CD1c-positive myeloid dendritic cell (primary cell): Measurements from ENCODE around the gene C10orf67.

Experiments
- DNase-seq: peaks from one replicate; pipeline ENCODE4 v3.0.0-alpha.2; 2016; ENCODE audit errors: extremely low spot score

Gene C10orf67

DNA sequence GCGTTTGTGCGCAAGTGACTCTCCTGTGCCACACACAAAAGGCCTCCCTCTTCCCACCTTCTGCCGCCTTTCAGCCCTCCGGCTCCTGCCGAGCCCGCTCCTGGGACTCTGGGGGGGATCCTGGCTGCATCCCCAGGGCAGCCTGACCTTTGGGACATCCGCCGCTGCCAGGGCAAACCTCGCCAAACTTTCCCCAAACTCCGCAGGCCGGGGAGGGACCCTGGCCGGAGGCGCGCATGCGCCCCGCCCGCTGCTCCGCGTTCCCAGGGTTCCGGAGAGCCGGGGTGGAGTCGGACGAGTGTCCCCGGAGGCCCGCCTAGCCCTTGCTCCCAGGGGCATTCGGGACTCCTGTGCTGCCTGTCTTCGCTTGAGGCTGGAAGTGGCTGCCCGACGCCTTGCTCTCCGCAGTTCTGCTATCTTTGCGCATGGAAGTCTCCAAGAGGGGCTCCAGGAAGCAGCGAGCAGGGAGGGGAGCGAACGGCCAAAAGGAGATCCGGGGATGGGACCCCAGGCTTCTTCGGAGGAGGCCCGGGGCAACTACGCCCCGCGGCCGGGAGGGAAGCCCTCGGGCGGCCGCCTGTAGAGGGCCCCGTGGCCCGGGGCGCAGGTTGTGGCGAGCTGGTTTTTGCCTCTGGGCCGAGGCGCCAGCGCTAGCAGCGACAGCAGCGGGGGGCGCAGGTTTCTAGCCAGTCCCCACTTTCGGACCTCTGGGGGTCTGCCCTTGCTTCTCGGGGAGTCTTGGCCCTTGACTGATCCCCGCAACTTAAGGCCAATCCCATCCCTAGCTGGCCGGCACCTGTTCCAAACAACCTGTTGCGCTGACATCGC is 145.4 kb downstream of the C10orf67 start:
- no peak for DNase-seq

DNA sequence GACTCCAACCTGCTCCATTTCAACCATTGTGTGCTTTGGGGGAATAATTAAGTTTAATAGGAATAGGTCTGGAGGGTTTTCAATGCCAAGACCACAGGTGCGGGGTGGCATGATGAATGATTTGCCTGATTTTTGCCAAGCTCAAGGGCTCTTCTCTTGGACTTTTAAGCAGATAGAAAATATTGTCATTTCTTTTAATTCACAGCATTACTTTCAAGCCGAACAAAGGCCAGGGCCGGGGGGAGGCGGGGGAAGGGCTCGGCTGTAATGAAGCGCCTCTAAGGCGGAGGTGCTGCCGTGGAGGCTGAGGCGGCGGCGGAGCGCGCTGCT is 146.0 kb downstream of the C10orf67 start:
- DNase-seq: no peak

DNA sequence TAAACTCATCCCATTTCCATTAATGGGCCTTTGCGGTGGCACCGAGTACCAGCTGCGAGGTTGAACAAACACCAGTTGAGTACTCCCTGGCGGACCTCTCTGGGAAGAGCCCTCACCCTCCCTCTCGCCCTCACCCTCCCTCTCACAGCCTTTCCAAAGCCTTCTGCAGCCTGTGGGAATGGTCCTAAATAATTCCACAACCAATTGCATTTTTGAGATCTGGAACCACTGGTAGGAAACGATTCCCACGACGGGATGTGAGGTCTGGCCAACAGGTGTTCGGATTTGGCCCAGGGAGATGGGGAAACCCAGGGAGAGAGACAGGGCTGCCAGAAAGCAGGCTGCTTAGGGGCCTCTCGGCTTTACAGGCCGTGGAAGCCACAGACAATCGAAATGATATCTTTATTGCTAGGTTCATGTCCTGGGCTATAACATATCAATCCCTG is 147.2 kb downstream of the C10orf67 start:
- DNase-seq: no peak

DNA sequence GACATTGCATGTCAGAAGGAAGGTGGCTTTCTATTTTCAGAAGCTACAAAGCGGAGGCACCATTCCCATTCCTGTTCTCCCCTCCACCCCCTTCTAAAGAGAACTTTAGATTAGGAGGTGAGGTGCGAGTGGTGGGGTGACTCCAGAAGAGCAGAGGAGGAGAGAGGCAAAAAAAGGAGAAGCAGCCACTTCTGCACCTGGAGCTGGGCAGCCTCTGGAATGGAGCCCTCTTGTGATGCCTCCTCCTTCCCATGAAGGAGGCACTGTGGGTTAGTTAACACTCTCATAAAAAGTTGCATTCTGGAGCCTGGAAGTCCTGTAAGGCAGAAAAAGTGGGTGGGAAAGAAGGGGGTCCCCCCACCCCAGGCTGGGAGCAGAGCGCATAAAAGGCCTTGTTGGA is 147.7 kb downstream of the C10orf67 start:
- no peak for DNase-seq

DNA sequence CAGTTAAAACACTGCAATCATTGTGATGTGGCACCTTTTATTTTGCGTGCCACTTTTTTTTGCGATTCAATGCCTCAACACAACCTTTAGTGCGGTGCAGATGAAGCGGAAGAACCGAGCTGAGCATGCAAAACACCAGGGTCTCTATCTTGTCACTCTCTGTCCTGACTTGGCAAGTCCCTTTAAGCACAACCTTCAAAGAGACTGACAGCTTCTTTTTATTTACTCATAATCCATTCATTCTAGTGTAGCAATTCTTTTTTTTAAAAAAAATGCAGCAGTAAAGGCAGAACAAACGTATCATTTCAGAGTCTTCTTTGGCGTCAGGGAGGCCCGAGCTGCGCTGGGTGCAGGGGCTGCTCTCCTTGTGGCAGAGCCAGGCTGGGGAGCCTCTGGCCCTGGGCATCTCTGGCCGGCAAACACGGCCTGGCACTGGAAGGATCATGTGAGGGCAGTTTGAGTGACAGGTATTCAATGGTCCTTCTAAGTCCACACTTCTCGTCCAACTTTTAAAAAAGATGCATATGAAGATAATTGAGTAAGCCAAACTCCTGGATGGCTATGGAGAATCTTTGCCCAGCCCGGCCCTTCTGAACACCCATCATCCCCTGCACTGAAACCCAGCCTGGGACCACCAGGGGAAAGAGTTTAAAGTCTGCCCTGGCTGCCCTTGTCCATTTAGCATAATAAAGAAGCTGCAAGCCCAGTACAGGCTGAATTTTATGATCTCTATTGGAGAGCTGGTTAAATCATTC is 148.6 kb downstream of the C10orf67 start:
- no peak for DNase-seq

DNA sequence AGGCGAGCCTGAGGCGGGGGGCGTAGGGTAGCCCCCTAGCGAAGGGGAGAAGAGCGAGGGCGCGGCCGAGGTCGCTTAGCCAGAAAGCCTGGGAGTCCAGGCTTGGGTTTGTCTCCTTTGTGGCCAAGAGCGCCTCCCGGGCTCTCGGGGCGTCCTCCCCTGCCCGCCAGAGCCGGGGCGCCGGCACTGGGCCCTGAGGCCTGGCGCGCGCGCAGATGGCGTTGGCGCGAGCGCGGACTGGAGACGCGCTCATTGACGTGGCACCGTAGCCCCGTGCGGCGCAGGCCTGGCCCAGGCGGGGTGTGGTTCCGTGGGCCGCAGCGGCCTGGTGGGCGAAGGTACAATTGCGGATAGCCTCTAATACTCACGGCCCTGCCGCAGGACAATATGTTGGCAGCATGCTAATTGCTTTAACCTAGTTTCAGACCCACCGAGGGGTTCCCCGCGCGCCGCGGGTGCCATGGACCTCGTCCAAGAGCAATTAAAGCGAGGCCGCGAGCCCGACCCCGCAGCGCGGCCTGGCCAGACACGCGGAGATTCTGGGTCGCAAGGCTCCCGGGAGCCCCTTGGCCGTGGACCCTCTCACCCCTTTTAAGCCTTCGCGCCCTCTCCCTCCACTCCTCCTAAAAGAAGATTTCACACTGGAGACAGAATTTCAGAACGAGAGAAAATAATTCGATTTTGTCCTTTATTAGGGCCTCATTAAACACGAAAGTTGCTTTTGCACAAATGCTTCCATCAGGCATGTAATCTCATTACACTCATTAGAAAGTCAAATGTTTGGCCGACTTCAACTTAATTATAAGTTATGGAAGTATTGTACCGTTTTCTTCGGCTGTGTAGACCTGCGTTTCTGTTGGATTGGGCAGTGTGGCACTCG is 149.4 kb downstream of the C10orf67 start:
- DNase-seq: no peak

DNA sequence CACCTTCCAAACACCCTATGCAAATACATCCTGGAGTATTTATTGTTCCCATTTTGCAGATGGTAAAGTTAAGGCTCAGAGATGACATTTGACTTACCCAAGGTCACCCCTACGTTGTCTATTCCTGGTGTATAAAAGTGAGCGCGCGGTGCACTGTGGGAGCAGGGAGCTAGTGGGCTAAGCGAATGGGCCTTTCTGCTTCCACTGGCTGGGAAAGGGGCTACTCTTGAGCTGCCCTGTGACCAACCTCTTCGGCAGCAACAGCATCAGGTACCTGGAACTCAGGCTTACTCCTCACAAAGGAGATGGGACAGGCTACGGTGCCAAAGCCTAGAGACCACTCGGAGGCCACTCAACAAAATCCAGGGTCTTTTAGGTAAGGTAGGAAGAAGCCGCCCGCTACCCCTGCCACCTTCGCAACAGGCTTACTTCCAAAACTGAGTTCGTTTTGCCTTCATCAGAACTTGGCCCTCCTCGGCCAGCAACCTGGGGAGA is 150.1 kb downstream of the C10orf67 start:
- no peak for DNase-seq

DNA sequence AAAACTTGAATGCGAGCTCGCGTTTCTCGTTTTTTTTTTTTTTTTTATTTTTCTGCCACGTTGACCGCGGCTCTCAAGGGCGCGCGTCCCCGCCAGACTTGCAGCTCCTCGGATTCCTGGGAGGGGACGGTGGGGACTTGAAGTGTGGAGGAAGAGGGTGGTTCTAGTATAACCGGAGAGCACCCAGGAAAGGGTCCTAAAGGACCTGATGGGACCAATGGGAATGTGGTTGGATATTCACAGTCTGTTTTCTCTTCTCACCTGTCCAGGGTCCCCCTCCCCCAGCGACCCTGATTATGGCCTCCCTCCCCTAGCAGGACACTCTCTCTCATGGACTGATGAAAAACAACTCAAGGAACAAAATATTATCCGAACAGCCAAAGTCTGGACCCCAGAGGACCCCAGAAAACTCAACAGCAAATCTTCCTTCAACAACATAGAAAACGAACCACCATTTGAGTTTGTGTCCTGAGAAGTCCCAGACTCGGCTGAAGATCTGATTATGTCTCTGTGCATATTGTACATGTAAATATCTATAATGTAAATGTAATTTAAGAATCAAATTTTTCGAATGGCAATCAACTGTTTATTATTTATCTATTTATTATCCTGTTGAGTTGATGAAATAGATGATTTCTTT is 151.0 kb downstream of the C10orf67 start:
- no peak for DNase-seq

DNA sequence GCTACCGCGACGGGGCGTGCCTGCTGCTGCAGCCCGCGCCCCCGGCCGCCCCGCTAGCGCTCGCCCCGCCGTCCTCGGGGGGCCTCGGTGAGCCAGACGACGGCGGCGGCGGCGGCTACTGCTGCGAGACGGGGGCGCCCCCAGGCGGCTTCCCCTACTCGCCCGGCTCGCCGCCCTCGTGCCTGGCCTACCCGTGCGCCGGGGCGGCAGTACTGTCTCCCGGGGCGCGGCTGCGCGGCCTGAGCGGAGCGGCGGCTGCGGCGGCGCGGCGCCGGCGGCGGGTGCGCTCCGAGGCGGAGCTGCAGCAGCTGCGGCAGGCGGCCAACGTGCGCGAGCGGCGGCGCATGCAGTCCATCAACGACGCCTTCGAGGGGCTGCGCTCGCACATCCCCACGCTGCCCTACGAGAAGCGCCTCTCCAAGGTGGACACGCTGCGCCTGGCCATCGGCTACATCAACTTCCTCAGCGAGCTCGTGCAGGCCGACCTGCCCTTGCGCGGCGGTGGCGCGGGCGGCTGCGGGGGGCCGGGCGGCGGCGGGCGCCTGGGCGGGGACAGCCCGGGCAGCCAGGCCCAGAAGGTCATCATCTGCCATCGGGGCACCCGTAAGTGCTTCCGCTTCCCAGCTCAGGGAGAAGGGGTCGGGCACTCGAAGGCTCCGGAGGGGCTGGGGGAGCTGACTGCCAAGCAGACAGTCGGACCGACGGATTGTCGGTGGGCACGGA is 151.7 kb downstream of the C10orf67 start:
- DNase-seq: no peak

DNA sequence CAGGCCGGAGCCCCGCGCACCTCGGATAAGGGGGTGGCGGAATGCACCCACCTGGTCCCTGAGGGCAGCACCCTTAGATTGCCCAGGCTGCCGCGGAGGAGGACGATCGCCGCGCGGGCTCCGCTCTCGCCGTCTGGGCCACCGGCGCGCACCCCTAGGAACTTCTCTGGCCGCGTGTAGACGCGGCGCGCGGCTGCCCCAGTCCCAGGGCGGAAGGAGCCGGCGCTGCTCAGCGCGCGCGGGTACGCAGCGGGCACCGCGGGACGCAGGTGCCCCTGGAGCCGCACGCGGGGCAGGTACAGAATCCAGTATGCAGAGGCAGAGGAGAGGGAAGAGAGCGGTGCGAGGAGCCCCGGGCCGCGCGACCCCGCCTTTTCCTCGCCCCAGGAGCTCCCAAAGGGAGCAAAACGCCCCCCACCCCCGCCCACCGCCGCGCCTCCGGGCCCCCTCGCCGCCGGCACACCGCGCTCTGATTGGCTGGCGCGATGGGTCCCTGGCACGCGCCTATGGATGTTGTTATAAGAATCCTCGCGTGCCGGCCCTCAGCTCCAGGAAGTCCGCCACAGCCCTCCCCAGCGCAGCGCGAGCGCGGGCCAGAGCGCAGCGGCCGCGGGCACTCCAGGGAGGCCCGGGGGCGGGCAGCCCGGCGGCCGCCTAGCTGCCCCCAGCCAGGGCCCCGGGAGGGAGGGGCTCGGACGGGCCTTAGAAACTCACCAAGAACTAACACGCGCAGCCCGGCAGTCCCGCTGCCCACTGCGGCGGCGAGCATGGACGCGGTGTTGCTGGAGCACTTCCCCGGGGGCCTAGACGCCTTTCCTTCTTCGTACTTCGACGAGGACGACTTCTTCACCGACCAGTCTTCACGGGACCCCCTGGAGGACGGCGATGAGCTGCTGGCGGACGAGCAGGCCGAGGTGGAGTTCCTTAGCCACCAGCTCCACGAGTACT is 152.6 kb downstream of the C10orf67 start, which contains the start of gene PTF1A:
PTF1A (plus strand) TSS at position 549 of the 948 bp plus-strand sequence; CDS start at position 768, 219 bp downstream.
- no peak for DNase-seq

DNA sequence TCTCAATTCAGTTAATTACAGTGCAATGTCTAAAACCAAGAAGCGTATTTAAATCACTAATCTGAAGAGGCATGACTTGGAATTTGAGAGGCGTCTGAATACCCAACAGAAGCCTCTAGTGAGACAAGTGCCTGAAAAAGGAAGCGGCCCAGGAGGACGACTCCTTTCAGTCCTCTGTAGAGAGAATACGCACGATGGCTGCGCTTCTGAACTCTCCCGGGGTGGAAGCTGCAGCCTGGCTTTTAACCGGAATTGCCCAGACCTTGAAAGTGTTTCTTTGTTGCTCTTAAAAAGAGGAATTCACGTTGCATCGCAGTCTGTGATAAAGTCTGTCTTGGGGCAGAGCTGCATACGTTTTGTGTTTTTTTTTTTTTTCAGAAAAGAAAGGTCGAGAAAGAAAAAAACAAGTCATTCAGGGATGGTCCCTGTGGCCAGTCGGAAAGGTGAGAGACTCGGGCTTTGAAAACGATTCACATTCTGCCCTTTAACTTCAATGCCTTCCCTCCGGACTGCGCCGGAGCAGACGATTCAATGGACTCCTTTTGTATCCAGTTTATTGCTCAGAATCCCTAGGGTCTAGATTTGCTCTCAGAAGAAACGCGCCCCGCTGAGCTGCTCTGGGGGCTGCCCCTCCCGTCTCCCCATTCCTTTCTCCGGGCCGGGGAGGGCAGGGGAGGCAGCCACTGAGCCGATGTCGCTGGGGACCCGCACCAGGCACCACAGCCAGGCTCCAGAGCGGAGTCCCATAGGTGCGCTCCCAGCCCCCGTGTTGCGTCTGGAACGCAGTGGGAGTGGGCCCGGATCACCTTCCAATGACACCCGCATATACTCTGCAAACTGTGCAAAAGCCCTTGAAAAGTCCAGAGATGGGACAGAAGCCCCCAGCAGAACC is 153.5 kb downstream of the C10orf67 start:
- DNase-seq: no peak

DNA sequence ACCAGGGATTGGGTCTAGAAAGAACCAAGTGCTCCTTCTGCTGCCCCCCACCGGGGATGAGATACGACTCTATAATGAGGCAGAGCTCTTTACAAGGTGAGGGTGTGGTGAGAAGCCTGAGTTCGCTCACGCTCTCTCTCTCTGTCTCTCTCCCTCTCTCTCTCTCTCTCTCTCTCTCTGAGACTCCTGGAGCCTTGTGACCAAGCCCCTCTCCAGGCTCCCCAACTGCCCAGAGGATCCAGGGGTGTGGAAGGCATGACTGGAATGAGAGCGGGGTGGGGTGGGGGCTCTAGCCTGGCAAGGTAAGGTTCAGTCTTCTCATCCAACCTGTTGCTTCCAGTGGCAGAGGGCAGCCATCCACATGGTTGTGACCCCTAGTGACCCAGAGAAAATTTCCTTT is 155.6 kb downstream of the C10orf67 start:
- DNase-seq: no peak

DNA sequence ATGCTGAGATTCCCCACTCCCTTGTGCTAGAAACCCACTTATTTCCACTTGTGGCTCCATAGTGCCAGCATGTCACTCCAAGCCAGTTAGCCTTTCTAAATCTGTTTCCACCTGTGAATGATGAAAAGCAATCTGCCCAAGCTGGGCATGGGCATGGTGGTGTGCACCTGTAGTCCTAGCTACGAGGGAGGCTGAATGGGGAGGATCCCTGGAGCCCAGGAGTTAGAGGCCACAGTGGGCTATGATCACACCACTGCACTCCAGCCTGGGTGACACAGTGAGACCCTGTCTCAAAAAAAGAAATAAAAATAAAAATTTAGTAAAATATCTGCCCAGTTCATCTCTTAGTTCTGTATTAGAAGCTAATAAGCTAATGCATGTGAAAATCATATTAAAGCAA is 157.4 kb downstream of the C10orf67 start:
- no peak for DNase-seq

DNA sequence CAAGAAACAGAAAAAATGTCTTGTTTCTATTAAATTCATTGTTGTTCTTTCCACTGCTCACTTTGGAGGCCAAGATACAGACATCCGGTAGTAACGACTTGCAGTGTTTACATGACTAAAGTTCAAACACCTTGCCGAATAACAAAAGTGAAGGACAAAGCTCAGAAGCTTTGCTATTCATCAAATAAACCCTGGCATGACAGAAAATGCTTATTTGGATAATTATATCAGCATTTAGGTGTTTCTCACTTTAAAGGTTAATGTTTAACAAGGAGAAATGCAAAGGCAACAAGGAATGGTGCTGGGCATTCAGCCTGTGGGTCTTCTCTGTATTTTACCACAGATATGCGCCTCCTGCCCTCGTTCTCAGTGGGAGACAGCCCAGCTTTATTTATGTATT is 157.9 kb downstream of the C10orf67 start:
- DNase-seq: no peak

DNA sequence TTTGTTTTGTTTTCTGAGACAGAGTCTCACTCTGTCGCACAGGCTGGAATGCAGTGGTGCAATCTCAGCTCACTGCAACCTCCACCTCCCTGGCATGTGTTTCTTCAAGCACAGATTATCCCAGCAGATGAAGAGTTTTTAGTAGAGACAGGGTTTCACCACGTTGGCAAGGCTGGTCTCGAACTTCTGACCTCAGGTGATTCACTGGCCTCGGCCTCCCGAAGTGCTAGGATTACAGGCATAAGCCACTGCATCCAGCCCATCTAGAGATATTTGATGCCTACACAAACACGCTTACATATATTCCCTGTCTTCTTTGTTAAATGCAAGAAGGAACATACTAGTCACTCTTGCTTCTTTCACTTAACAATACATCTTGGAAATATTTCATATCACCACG is 158.4 kb downstream of the C10orf67 start:
- no peak for DNase-seq

DNA sequence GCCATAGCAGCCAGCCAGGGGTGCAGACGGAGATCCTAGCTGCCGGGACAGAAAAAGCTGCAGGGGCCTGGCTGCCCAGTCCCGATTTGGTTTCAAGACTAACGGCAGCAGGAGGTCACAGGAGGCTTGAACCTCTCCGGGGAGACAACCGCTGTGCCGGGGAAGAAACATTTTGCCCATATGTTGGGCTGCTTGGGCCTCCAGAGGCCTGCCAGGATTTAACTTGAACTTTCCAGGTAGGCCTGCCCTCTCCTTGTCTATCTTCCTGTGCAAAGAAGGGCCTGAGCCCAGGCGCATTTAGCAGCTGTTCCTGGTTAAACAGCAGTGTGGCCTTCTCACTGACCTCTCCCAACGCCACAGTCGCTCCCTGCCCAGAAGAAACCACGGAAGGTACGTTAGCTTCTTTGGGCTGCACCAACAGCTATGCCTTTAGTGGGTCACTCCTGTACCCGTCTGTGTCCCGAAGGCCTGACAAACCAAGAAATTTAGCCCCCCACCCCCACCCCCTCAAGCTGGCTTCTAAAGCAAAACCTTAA is 169.6 kb downstream of the C10orf67 start:
- no peak for DNase-seq

DNA sequence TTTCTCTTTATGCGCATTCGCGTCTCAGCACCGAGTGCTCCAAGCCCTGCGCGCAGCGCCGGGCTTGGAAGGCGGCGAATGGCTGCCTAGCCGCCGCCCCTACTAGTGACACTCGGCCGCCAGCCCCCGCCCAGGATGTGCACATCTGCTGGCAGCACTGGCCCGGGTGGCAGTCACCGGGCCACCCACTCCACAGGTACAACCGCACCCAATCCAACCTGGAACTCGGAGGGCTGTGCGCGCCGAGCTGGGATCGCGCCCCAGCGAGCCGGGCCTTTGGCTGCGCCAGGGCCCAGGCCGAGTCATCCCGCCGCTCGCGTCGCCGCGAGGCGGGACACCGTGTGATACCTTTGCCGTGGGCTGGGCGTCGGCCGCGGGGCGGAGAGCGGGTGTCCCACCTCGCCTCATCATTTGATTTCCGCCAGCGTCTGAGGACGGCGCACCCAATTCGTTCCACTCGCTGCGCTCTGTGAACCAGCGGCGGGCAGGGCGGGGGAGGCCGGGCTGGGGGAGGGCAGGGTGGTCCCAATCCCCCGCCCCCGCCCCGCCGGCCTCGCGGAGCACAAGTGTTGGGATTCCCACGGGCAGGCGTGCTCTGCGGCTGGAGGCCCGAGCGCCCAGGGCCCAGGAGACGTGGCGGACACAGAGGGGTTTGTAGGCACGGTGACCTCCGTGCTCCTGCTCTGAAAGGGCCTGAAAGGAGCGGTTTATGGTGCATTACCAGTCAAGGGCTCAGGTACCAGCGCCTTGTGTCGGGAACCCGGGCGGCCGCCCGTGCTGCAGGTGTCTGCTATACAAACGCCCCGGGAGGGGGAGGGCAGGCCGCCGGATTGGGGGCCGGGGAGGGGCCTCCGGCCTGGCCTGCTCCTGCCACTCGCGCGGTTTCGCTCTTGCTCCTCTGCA is 170.3 kb downstream of the C10orf67 start:
- DNase-seq: no peak
